Measurements from ENCODE around the gene HADHB. TPM values are rescaled to one million over a fixed set of nuclear protein-coding genes. Genes with fewer than 3 reads are reported as not detected.

The HADHB gene
- total and polyA plus RNA-seq, 2 donors from 2014 or later: 132 to 232 TPM

- intact Hi-C loops (cut with DNase I): no loop called here
- Histone ChIP-seq H3K4me1 (ENCODE audit: control insufficient read depth in 2 of 3, insufficient read depth in 2 of 3, low read depth in 1 of 3, low read length in 3 of 3) (peaks cover 0 to 10% (median 5%) of the 10 kb centered on the region in 3 donors), H3K27ac (ENCODE audit: low read depth in 2 of 2, low read length in 2 of 2) (peak overlapping the region; percentile 91 to 92), H3K27me3 (ENCODE audit: control insufficient read depth, insufficient read depth, low read length) (no peaks in the 10 kb centered on the region), H3K9ac (ENCODE audit: low read length in 3 of 3) (peak overlapping the region in 2 of 3 donors; percentile 75 to 90), H3K9me3 (ENCODE audit: control insufficient read depth in 2 of 3, insufficient read depth in 1 of 3, low read length in 3 of 3) (no peaks in the 10 kb centered on the region), H3K4me3 (ENCODE audit: low read length in 3 of 3) (peak overlapping the region in 2 of 3 donors; percentile 93 to 94), H3K36me3 (ENCODE audit: control insufficient read depth in 2 of 3, insufficient read depth in 3 of 3, low read length in 3 of 3) (no peaks in the 10 kb centered on the region)
- DNase-seq (peak in 2 of 5 donors; percentile 16 to 21), FAIRE-seq (no peak)
- no peak for TF ChIP-seq CTCF (IDR thresholded peaks at IDR 0.05; ENCODE audit: borderline replicate concordance, extremely low read depth, insufficient read depth)
Measured at GRCh38 chr2:26298286-26298637, 53.5 kb downstream of the HADHB start.

GRCh38 chr2:26298638-26299393, 54.1 kb downstream of the HADHB start:
- Histone ChIP-seq H3K4me3 (ENCODE audit: low read length in 3 of 3) (peak overlapping the region; percentile 69 to 94 (median 93)), H3K9ac (ENCODE audit: low read length in 3 of 3) (peak overlapping the region; percentile 54 to 90 (median 75)), H3K9me3 (ENCODE audit: control insufficient read depth in 2 of 3, insufficient read depth in 1 of 3, low read length in 3 of 3) (no peaks in the 10 kb centered on the region), H3K27me3 (ENCODE audit: control insufficient read depth, insufficient read depth, low read length) (no peaks in the 10 kb centered on the region), H3K4me1 (ENCODE audit: control insufficient read depth in 2 of 3, insufficient read depth in 2 of 3, low read depth in 1 of 3, low read length in 3 of 3) (peaks cover 0 to 10% (median 5%) of the 10 kb centered on the region in 3 donors), H3K36me3 (ENCODE audit: control insufficient read depth in 2 of 3, insufficient read depth in 3 of 3, low read length in 3 of 3) (no peaks in the 10 kb centered on the region), H3K27ac (ENCODE audit: low read depth in 2 of 2, low read length in 2 of 2) (peak overlapping the region; percentile 91 to 92)
- no peak for TF ChIP-seq CTCF (IDR thresholded peaks at IDR 0.05; ENCODE audit: borderline replicate concordance, extremely low read depth, insufficient read depth)
- intact Hi-C loops (cut with DNase I): no loop called here
- no peak for FAIRE-seq
- DNase-seq: peak in 4 of 5 donors; percentile 52 to 76 (median 69)

GRCh38 chr2:26299471-26300101, 54.8 kb downstream of the HADHB start:
- H3K4me3 ChIP-seq (ENCODE audit: low read length in 3 of 3): peak overlapping the region; percentile 69 to 94 (median 93)
- H3K9me3 ChIP-seq (ENCODE audit: control insufficient read depth in 2 of 3, insufficient read depth in 1 of 3, low read length in 3 of 3): no peaks in the 10 kb centered on the region
- no peaks in the 10 kb centered on the region for H3K36me3 ChIP-seq (ENCODE audit: control insufficient read depth in 2 of 3, insufficient read depth in 3 of 3, low read length in 3 of 3)
- DNase-seq: peak in 4 of 5 donors; percentile 63 to 94 (median 80)
- H3K4me1 ChIP-seq (ENCODE audit: control insufficient read depth in 2 of 3, insufficient read depth in 2 of 3, low read depth in 1 of 3, low read length in 3 of 3): peaks cover 0 to 10% (median 5%) of the 10 kb centered on the region in 3 donors
- no peak for FAIRE-seq
- no peaks in the 10 kb centered on the region for H3K27me3 ChIP-seq (ENCODE audit: control insufficient read depth, insufficient read depth, low read length)
- H3K9ac ChIP-seq (ENCODE audit: low read length in 3 of 3): peak overlapping the region; percentile 54 to 90 (median 75)
- intact Hi-C loops (cut with DNase I): no loop called here
- peak overlapping the region; percentile 91 to 92 for H3K27ac ChIP-seq (ENCODE audit: low read depth in 2 of 2, low read length in 2 of 2)
- TF ChIP-seq CTCF (IDR thresholded peaks at IDR 0.05; ENCODE audit: borderline replicate concordance, extremely low read depth, insufficient read depth): no peak
